ENCODE measurements around the gene BTG1.
"Not testable (repeated sequence)": the region's sequence is repeated elsewhere in the genome, so short reads cannot be mapped to it uniquely, and the experiment has no call there.

Gene BTG1

DNA sequence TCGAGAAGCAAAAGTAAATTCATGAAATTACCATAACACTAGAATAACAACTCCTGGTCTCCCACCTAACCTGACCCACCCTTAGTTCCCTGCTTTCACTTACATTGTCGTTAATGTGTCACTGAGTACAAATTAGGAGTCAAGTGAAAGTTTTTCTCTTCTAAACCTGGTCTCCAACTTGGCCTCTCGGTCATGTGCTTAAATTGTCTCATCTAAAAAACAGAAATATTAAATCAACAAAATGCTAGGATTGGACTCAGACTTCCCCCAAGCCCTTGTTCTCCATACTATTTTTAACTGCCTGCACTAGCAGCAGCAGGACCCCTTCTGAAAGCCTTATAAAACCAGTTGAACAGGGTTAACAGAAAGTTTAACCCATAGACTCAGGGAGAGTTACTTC, 1.8 kb upstream of the BTG1 start:
- DNase-seq: no peak

DNA sequence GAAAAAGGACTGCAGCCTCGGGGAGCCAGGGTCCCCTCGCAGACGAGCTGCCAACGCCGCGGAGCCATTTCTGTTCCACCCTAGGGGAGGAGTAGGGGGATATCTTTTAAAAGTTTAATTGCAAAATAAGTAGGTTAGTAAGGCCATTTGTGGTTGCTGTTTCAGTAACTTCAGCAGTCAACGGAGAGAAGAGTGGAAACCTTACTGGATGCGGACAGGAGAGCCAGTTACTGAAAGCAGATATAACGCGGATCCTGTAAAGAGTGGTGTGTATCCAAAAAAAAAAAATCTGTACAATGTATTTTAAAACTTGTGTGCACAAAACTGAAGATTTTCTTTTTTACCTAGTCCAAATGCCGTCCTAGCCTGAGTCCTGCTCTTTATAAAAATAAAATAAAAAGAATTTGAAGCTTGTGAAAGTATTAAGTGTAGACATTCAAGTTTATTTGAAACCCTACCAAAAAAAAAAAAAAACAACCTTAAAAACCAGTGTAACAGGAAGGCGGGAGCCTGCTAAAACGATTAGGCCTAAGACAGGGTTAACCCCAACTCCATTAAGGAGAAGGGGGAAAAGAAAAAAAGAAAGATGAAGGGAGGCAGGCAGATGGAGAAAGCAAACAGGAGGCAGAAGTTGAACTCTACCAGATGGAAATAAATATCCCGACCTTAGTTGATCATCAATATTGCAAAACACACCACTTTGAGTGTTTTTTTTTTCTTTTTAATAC, 1.0 kb upstream of the BTG1 start:
- no peak for DNase-seq

DNA sequence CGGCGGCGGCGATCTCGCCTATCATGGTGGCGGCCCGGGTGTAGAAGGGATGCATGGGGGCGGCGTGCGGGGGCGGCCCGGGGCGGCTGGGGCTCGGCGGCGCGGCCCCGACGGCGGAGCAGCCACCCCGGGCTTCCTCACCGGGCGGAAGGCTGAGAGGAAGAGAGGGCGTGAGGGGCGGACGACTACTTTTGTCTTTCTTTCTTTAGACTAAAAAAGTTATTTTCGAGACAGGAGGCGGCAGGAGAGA, 240 bp downstream of the BTG1 start:
- no peak for DNase-seq

DNA sequence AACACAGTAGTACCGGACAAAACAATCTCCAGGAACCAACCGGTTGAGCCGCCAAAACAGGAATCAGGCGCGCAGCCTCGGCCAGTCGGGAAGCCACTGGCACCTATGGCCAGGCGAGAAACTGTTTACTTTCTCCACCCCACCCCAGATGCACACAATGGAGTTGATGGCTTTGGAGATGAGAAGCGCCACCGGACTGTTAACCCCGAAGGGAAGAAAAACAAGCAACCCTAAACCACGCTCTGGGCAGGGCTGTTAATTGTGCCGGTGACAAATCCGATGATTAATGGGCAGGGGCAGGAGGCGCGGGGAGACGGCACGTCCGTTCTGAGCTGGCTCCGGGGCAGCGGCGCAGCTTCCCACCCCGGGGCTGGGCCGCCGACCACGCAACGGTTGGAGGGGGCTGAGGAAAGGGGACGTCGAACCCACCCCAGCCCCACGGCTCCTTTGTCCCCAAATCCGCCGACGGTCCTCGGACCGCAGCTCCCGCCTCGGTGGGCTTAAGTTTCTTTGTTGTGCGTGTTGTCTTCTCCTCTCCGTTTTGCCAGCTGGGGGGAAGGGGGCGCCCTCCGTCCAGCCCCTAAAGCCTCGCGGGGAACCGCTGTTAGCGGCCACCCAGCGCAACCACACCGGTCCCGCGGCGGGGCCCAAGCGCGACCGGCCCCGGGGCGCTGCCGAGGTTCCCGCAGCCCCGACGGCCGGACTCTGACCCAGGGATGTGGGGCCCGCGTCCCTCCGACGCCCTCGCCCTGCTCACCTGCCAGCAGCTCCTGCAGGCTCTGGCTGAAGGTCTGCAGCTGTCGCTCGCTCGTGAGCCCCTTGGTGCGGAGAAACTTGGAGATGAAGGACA, 790 bp downstream of the BTG1 start:
- DNase-seq: peak; percentile 85

DNA sequence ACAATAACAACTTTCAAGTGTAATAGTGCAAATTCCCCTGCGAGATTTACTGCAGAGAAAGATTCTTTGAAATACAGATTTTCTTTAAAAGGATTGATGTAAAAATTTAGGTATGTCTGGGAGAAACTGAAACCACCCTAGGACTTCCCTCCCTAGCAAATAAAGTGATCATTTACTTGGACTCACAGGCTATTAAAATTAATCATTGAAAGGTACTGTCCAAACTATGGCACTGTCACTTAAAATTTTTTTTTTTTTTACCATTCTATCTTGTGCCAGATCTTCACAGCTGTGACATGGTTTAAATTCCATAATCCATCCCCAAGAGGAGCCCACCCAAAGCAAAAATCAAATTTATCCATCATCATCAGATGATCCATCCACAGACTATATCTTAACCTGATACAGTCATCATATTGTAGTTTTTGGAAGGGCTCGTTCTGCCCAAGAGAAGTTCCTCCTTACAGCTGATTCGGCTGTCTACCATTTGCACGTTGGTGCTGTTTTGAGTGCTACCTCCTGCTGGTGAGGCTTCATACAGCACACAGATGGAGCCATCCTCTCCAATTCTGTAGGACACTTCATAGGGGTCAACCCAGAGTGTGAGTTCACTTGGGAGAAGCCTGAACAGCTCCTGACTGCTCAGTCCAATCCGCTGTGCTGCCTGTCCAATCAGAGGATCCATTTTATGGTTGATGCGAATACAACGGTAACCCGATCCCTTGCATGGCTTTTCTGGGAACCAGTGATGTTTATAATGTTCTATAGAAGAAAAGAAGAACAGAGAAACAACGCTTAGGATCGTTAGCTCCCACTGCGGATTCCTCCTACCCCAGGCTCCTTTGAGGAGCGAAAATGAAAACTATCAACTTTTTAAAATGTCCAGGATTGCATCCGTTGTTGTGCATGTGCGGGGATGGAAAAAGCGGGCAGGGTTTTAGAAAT, 1.7 kb downstream of the BTG1 start:
- peak; percentile 88 for DNase-seq

DNA sequence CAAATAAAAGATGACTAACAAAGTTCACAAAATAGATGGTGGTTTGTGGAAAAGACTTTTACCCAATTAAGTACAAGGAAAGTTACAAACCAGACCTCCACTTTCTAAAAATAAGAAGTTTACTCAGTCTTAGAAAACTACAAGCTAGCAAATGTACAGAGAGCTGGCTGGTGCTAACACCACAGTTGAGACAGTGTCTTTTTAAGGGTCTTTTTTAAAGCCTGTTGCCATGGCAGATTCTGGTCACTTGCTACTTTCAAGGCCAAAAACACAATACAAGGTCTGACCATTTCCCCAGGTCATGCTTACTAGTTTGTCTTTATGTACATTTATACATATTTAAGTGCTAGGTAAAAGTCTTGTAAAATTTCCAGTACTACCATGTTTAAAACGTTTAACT, 2.4 kb downstream of the BTG1 start:
- no peak for DNase-seq

DNA sequence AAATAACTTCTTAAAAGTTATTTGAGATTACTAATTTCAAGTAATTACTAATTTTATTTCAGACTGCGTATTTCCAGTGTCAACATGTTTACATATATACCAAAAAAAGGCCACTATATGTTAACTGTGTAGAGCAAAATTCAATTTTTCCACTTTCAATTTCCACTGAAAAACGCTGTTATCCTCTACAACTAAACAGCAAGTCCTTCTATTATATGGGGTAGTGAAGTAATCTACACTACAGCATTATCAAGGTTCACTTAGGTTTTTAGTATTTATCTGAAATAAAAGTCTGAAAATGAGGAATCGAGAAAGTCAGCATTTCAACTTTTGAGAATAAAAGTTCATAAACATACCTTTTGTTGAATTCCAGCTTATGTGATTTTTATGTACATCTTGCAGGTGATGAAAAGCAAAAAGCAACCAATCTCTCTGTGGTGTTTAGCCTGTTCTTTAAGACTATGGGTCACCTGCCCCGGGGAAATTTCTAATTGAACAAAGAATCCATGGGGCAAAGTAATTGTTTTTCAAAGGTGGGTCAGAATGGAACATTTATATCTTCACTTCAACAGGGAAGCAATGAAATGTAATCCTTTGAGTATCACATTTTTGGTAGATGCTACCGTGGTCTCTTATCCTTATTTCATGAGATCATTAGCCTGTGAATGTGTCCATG, 3.3 kb downstream of the BTG1 start:
- DNase-seq: no peak

DNA sequence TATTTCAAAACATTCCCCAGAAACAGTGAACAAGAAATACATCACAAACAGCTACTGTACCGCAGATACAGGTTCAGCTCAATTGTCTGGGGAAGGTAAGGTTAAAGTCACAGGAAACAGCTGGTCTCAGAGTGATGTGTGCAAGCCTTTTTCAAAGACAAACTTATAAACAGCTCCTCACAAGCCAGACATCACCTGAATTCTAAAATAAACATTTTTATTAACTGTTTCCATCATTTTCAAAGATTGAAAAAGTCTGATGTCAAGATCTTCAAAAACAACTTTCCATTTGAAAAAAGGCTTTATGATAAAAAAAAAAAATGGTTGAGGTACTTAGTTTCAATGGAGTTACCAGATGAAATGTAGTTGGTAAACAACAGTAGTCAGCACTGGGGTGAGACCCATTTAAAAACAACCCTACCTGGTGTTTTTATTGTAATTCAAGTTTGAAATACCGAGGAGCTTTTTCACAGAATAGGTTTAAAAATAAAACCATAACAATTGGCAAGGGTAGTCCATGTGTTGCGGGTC, 4.0 kb downstream of the BTG1 start:
- no peak for DNase-seq

DNA sequence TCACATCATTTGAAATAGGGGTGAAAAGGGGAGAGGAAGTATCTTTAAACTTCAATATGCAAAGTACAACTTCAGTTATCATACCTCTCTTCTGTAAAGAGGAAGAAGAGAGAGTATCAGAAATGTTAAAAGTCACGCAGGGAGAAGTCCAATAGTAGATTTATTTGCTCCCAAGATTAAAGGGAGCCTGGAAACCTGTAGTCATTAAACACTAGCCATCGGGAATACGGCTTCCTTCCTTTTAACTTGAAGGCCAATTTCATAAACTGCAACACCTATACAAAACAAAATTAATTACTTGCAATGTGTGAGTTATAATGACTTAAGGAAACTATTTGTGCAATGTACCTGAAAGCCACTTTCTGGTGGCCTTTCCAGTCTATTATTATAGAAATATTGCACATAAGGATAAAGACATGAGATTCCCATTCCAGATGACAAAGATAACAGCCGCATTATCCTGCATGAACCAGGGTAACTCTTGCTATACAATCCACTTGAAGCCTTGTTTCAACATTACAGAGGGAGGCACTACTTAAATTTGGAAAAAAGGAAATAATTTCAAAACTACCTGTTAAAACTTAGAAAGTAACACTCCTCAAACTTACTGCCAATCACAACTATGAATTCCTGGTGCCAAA, 4.6 kb downstream of the BTG1 start:
- DNase-seq: no peak

DNA sequence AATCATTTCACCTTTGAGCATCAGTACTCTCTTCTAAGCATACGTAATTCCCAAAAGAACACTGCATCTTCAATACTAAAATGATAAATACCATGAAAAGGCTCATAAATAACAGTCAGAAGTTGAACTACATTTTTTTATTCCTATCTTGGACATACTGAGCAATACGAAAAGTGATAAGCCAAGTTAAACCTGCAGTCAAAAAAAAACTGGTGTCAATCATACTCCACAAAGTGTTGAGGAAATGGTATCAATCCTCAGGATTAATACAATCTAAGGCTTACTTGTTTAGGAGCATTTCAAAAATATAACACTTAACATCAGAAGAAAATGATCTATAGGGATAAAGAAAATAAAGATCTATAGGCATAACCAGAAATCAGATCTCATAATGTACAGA, 5.5 kb downstream of the BTG1 start:
- DNase-seq: no peak

DNA sequence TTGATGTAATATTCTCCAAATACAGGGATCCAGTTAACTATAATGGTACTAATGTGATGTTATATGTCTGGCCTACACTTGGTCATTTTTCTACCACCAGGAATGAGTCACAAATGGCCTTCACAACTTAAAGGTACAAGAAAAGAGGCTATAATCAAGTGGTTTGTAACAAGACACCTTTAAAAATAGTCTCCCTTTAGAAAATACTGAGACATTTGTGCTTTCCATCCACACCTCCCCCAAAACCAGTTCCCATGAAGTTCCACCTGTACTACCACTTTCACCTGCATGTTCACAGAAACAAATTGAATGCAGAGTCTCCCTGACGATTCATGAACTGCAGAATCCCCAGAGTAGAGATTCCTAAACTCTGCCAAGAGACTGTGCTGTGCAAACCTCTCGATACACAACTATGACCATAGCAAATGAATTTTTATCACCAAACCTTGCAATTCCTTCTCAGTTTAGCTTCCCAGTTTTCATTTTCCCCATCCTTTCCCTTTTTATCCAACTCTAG, 6.0 kb downstream of the BTG1 start:
- DNase-seq: no peak

DNA sequence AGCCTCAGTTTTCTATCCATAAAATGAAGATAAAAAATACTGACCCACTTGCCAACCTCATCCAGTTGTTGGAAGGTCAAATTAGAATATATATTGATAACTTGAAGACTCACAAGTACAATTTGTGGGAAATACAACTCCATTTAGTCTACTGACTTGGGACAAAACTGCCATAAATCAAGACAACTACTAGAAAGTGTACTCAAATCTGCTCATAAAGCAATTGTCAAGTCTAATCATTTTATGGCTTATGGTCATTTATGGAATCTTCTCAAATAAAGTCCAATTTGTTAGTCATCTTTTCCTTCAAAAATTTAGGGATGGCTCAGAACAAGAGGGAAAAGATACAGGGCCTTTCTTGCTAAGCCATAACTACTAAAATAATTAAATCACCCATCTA, 7.0 kb downstream of the BTG1 start:
- no peak for DNase-seq

DNA sequence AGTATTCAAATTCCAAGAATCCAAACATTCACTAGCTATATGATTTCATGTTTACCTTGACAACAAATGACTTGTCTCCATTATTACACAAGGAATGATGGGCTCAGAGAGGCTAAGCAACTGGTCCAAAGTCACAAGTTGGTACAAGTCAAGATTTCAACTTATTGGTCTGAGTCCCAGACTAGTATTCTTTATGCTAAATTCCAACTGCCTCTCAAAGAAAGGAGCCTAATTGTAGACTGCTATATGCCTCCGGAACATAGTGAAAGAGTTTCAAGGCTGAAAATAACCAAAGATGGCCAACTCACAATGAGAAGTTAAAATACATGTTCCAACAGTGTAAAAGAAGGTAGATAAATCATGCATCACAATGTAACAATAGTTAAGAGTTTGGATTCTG, 7.5 kb downstream of the BTG1 start:
- no peak for DNase-seq

DNA sequence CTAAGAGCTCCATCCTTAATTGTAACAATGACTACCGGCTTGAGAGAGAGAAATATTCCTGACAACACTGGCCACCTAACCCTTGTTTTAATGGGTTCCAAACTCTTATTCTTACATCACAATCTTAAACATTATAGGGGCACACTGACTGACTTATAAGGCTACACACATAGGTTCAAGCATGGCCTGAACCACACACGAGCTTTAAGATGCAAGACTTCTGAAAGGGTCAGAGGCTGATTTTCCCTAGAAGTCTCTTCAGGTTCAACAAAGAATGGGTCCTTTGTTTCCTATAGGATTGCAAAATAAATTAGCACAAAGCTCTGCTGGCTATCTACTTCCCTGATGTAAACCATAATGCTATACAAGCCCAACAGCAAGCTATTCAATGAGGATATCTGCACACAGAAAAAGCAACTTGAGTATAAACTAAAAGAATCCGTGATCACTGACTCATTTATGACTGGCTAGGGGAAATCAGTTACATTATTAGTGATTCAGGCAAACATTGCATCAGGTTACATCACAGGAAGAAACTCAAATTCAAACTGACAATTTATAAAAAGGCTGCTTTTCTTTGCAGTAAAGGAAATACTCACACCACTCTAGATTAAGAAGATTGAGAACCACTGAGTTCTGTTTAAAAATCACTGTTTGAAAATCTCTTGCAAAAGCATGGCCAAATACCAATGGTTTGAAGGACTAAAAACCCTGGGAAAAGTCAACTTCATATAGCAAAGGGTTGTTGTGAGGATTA, 8.5 kb downstream of the BTG1 start:
- DNase-seq: no peak

DNA sequence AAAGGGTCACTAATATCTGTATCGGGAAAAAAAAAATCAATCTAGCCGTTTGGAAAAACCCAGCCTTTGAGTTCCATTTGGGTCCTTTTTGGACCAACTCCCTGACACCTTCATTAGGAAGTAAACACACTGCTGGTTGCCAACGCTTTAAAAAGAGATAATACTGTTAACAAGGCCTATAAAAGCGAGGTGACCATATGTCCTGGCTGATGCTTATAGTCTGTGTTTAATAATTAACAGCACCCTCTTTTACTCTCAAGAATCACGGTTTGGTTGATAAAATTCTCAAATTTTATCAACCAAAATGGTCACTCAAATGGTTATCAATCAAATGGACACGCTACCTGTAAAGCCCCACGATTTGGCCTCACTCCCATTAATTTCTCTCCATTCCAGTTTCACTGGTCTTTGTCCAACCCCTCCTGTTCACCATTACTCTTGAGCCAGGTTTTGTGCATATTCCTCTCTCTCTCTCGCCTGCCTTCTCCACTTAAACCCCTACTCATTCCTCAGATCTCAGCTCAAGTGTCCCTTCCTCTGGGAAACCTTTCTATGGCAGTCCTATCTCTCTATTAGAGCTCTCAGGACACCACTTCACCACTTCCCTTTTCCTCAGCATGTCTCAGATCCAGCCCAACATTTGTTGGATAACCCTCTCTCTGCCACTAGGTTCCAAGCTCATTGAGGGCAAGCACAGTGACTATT, 9.5 kb downstream of the BTG1 start:
- DNase-seq: no peak

DNA sequence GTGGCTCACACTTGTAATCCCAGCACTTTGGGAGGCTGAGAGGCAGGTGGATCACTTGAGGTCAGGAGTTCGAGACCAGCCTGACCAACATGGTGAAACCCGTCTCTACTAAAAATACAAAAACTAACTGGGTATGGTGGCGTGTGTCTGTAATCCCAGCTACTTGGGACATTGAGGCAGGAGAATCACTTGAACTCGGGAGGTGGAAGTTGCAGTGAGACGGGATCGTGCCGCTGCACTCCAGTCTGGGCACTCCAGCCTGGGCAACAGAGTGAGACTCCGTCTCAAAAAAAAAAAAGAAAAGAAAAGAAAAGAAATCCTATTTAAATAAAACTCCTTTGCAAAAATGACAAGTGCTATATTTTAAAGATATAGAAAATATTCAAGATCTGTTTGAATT, 10.1 kb downstream of the BTG1 start:
- DNase-seq: not testable (repeated sequence)

DNA sequence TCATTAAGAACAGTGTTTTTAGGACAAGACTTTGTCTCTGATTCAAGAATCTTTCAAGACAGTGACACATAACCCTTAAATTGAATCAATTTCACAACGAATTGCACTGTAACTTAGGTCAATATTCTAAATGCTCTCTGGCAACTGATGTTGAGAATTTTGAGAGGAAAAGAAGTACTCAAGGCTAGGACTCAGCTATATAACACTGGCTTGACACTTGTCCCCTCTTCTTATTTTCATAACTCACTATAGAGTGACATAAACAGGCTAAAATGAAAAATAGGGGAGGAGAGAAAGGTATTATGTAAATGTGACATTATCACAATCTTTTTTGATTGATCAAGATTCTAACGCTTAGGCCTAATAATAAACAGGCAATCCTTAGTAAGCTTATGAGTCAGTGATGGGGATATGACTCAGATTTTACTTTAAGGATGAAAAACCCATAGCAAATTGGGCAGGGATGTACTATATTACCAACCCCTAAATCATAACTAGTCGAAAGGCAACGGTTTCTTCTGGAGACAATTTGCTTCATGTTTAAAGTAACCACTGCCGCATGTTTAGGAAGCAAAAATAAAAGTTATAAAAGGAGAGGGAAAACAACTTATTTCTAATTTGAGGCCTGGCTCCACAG, 10.9 kb downstream of the BTG1 start:
- no peak for DNase-seq

DNA sequence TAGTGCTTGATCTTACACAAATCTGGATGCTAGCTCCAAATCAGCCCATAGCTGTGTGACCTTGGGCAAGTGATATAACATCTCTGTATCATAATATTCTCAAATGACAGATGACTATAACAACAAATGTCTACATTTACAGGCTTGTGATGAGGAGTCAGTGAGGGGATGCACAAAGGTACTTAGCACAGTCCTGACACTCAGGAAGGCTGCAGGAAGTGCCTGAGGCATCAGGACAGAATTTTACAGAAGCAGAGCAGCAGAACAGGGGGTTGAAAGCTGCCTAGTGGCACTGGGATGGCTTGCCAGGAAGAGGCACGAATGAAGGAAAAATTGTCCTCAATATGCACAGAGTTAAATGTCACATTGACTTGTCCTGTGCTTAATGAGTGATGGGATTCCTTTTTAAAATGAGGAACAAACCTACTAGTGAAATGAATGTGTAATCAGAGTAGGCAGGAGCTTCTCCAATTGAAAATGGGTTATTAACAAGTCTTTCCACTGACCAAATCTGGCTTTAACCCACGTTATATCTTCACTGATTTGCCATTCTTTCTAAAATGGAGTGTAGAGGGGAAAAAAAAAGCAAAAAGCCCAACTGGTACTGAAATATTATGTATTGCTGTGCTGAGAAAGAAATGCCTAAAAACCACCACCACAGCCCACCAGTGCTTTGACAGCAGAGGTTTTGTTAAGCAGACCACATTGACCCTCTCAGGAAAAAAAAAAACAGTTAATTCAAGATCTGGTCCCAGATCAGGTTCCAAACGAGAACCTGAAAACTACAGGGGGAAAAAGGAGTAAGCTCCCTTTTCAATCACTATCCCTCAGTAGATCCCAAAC, 11.6 kb downstream of the BTG1 start:
- DNase-seq: no peak

DNA sequence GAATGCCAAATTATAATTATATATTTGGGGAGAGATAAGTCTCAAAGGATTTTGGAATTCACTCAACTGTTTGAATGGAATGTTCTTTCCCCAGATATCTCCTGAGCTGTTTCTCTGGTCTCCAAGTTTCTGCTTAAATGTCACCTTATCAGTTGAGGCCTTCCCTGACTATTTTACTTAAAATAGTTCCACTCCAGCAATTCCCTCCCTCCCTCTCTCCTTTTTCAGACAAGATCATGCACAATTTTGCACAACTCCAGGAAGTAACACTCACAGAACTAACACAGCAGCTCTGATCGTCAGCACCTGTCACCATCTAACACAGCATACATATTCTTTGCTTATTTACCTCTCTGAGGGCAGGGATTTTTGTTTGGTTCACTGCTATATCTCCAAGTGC, 12.5 kb downstream of the BTG1 start:
- no peak for DNase-seq
